AG04449 (cell line): Measurements from ENCODE around the gene CDC45.

Source experiments
- CTCF ChIA-PET: fragments of 350-600 bp; formaldehyde crosslinking; extraction: SDS; loops from one replicate; lab custom pipeline; 2021; ENCODE audit warnings: antibody characterized with exemption; lab: Yijun Ruan, JAX
- POLR2A ChIA-PET: fragments of 400-600, 350-600 bp; formaldehyde crosslinking; extraction: SDS; loops from one replicate; lab custom pipeline; 2020; ENCODE audit warnings: antibody characterized with exemption, inconsistent platforms; lab: Yijun Ruan, JAX
- DNase-seq: peaks from one replicate; pipeline ENCODE4 v3.0.0-alpha.2; 2010; ENCODE audit warnings: low read depth, low spot score
- H3K4me3 ChIP-seq: 2 replicates; pipeline ENCODE4 v1.5.1; 2011; ENCODE audit warnings: low read depth, mild to moderate bottlenecking, control low read depth, low read length
- CTCF ChIP-seq: IDR thresholded peaks from one replicate; pipeline ENCODE4 v1.5.1; 2011; ENCODE audit warnings: mild to moderate bottlenecking, moderate library complexity, low read length, control low read depth, inconsistent platforms; ENCODE audit not compliant: insufficient read depth; ENCODE audit errors: missing control alignments

CDC45 gene

GRCh38 chr22:19505735-19506126, 26.0 kb downstream of the CDC45 start:
- TF ChIP-seq CTCF: no peak
- CTCF ChIA-PET: interaction anchor here (1.2 kb wide), 1 partner anchor 124 kb away, joined by 3 read pairs; no protein-coding TSS in a partner anchor
- POLR2A ChIA-PET: no interaction called here
- no peak for DNase-seq
- no peak overlapping the region for H3K4me3 ChIP-seq

- ChIA-PET POLR2A (interaction anchor here (0.6 kb wide), 1 partner anchor 486 kb away, joined by 3 read pairs; no protein-coding TSS in a partner anchor), CTCF (interaction anchor here (1.2 kb wide), 1 partner anchor 124 kb away, joined by 3 read pairs; no protein-coding TSS in a partner anchor)
- no peak overlapping the region for H3K4me3 ChIP-seq
- TF ChIP-seq CTCF: no peak
- no peak for DNase-seq
Measured at GRCh38 chr22:19506212-19506611, 26.5 kb downstream of the CDC45 start.

GRCh38 chr22:19507534-19507861, 27.8 kb downstream of the CDC45 start:
- no peak for DNase-seq
- POLR2A ChIA-PET: no interaction called here
- CTCF ChIA-PET: no interaction called here
- no peak overlapping the region for H3K4me3 ChIP-seq
- no peak for TF ChIP-seq CTCF

GRCh38 chr22:19508024-19508776, 28.5 kb downstream of the CDC45 start:
- ChIA-PET CTCF (interaction anchor here (1.0 to 2.2 kb wide), 2 partner anchors 12 to 121 kb away, joined by 5 to 10 read pairs; no protein-coding TSS in a partner anchor), POLR2A (no interaction called here)
- no peak for TF ChIP-seq CTCF
- no peak for DNase-seq
- no peak overlapping the region for H3K4me3 ChIP-seq

- ChIA-PET CTCF (interaction anchor here (2.2 kb wide), 1 partner anchor 13 kb away, joined by 10 read pairs; no protein-coding TSS in a partner anchor), POLR2A (no interaction called here)
- TF ChIP-seq CTCF: no peak
- no peak overlapping the region for H3K4me3 ChIP-seq
- DNase-seq: no peak
Measured at GRCh38 chr22:19509191-19509590, 29.5 kb downstream of the CDC45 start.

- POLR2A ChIA-PET: no interaction called here
- CTCF ChIA-PET: interaction anchor here (2.2 kb wide), 1 partner anchor 14 kb away, joined by 10 read pairs; no protein-coding TSS in a partner anchor
- no peak overlapping the region for H3K4me3 ChIP-seq
- no peak for TF ChIP-seq CTCF
- no peak for DNase-seq
Measured at GRCh38 chr22:19509923-19510322, 30.2 kb downstream of the CDC45 start.
